ENCODE measurements around the gene LEPROT.
"Not testable (repeated sequence)": the region's sequence is repeated elsewhere in the genome, so short reads cannot be mapped to it uniquely, and the experiment has no call there.

LEPROT gene, protein sequence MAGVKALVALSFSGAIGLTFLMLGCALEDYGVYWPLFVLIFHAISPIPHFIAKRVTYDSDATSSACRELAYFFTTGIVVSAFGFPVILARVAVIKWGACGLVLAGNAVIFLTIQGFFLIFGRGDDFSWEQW

DNA sequence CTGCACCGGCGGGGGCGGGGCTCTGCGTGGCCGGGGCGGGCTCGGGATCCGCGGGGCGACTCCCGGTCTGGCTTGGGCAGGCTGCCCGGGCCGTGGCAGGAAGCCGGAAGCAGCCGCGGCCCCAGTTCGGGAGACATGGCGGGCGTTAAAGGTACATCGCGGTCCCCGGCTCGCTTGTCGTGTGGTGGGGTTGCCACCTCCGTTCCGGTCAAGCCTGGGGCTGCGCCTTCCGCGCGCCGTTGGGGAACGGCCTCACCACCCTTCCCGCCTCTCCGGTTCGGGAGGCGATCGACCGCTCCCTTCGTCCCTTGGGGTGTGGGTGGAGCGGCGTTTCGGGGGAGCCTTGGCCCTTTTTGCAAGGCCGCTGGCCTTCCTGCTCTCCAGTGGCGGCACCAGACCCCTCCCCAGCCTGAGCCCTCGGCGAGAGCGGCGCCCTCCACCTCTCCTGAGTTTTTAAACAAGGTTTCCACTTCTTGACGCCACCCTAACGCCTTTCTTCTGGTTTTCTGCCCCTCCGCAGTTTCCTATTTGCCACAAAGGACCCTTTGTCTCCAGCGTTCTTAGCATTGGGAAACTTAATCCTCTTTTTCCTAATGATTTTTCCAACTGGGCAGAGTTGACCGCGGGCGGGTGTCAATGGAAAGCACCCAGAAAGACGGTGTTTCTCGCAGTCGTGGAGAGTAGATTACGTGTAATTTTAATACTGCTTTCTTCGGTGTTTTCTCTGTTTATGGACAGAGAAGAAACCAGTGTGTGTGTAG lies at the start of gene LEPROT, which contains the start of gene LEPR:
Gene LEPROT, plus strand, starts transcription at position 79 of the 761 bp plus-strand sequence. Its CDS starts 57 bp downstream, at position 136.
Gene LEPR, plus strand, starts transcription at position 79 of the 761 bp plus-strand sequence. CDS start 144,898 bp downstream, outside the sequence.
- H3K27ac ChIP-seq = peak within 1 kb of the TSS; percentile 91
- TF ChIP-seq, protein P1, sequence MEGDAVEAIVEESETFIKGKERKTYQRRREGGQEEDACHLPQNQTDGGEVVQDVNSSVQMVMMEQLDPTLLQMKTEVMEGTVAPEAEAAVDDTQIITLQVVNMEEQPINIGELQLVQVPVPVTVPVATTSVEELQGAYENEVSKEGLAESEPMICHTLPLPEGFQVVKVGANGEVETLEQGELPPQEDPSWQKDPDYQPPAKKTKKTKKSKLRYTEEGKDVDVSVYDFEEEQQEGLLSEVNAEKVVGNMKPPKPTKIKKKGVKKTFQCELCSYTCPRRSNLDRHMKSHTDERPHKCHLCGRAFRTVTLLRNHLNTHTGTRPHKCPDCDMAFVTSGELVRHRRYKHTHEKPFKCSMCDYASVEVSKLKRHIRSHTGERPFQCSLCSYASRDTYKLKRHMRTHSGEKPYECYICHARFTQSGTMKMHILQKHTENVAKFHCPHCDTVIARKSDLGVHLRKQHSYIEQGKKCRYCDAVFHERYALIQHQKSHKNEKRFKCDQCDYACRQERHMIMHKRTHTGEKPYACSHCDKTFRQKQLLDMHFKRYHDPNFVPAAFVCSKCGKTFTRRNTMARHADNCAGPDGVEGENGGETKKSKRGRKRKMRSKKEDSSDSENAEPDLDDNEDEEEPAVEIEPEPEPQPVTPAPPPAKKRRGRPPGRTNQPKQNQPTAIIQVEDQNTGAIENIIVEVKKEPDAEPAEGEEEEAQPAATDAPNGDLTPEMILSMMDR (conservative IDR thresholded peaks at IDR 0.05) = no peak

DNA sequence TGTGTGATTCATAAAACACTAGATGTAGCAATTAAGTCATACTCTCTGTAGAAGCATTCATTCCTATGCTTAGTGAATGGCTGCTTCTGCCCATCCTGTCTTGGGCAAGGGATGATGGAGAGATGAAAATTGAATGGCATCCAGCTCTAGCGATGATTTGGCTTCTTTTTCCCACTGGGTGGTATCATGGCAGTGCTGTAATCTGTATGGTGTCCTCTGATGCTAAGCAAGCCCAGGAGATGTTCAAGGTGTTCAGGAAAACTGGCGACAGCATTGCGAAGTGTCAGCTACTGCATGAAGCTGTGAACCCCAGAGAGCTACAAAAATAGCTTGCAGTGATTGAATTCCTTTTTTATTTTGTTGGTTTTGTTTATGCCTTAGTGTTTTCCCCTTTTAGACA lies 48.9 kb upstream of the LEPROT start:
- TF ChIP-seq, protein P1 (conservative IDR thresholded peaks at IDR 0.05) = no peak
- H3K27ac ChIP-seq = no peak overlapping the region

DNA sequence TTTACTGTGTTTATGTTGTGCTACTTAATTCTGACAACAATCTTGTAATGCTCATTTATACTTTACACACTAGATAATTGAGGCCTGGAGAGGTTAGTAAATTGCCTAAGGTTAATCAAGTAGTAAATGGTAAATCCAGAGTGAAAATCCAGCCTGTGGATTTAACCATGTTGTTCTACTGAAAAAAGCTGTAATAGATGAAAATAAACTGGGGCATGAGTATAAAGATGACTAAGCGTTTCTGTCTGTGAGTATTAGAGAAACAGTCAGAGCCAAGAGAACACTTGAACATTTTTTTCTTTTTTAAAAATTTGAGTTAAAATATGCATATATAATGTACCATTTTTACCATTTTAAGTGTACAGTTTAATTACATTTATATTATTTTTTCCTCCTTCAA lies 47.9 kb upstream of the LEPROT start:
- no peak overlapping the region for H3K27ac ChIP-seq
- TF ChIP-seq, protein P1 (conservative IDR thresholded peaks at IDR 0.05) = no peak

DNA sequence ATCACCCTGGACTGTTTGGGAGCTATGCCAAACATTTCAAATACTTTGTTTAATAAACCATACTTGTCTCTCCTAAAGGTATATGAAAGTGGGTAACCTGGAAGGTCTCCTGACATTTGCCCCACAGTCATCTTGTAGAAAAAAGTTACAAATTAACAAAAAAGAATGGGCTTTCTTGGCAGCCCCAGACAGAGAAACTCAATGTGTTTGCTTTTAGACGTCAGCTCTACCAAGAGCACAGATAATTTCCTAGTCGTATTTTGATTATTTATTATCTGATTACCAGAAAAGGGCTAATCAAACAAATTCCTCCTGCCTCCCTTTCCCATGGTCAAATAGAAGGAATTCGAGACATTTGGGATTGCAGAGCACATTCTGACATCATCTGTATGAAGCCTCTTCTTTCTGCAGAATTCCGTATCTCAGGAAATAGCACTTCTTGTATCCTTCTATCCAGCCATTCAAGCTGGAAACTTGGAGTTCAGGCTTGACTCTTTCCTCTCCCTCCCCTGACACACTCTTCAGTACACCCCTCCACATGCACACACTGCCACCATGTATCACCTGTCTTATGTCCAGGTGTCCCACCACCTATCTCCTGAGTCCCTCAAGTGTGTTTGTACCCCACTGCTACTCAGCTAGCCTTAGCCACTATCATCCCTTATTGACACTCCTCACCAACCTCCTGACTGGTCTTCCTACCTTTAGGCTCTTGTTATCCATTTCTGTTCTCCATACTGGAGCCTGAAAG lies 42.8 kb upstream of the LEPROT start:
- TF ChIP-seq, protein P1 (conservative IDR thresholded peaks at IDR 0.05) = no peak
- H3K27ac ChIP-seq = no peak overlapping the region

DNA sequence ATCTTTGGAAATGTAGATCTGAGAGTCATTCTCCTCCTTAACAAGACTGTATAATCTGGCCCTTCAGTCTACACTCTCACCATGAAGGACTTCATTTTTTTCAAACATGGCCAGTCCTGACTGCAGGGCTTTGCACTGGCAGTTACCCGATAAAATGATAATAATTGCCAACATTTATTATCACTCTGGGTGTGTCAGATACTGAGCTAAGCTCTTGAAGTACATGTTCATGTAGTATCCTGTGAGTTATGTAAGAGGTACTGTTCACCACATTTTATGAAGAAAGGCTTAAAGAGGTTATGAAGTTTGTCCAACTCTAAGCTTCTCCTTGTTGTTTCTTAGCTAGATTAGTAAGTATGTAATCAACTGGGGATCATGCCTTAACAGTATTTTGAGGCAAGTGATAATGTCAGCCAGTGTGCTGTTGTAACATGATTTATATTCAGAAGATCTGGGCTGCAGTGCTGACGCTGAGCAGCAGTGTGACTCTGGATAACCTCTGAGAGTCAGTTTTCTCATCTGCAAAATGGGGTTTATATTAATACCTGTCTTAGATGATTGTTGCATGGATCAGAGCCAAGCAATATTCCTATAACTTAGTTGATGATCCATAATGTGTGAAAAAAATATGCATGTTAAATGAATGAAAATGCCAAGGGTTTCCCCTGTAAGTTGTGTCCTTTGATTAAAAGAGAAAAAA lies 42.1 kb upstream of the LEPROT start:
- H3K27ac ChIP-seq = no peak overlapping the region
- TF ChIP-seq, protein P1 (conservative IDR thresholded peaks at IDR 0.05) = no peak

DNA sequence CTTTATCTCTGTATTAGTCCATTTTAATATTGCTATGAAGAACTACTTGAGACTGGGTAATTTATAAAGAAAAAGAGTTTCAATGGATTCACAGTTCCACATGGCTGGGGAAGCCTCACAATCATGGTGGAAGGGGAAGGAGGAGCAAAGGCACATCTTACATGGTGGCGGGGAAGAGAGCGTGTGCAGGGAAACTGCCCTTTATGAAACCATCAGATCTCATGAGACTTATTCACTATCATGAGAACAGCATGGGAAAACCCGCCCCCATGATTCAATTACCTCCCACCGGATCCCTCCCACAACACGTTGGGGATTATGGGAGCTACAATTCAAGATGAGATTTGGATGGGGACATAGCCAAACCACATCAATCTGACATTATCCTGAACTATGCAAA lies 36.0 kb upstream of the LEPROT start:
- not testable (repeated sequence) for H3K27ac ChIP-seq

DNA sequence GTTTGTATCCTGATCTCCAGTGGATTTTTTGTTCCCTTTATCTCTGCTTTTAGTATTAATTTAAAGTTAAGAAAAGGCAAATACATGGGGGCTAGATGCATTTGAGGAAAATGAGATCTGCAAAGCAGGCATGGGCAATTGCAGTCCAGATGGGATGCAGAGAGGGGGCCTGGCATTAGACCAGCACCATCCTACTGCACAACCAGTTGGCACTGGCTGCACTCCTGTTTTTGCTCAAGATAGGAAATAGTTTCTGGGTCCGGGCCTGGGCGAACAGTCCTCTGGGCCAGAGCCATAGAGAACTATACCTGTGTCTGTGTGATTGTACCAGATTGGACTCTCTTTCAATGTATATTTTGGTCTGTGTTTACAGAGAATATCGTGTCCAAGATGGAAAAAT lies 34.0 kb upstream of the LEPROT start:
- TF ChIP-seq, protein P1 (conservative IDR thresholded peaks at IDR 0.05) = no peak
- no peak overlapping the region for H3K27ac ChIP-seq

All from VCaP (cell line).